Kidney (tissue), 14 donors: ENCODE measurements around the gene SDK1. TPM values are rescaled to one million over a fixed set of nuclear protein-coding genes. Genes with fewer than 3 reads are reported as not detected.

ENCODE experiments used
- DNase-seq, 5 donors: peaks; one replicate each; pipeline ENCODE4 v3.0.0-alpha.2; 2013 to 2020
- FAIRE-seq: peaks from 2 replicates; lab custom pipeline; 2012; peaks lifted over from hg19 to GRCh38; lab: Jason Lieb, UNC
- H3K27ac ChIP-seq, 2 donors: one replicate each; pipeline ENCODE4 v1.7.0; 2013; ENCODE audit warnings: low read depth in 2 of 2, low read length in 2 of 2, inconsistent platforms in 1 of 2
- H3K27me3 ChIP-seq: one replicate; pipeline ENCODE4 v1.7.1; 2013; ENCODE audit warnings: low read length, inconsistent platforms; ENCODE audit not compliant: control insufficient read depth, insufficient read depth
- H3K36me3 ChIP-seq, 3 donors: one replicate each; pipeline versions ENCODE4 v1.7.0 to v1.7.1; 2013; ENCODE audit warnings: low read length in 3 of 3, control low read depth in 1 of 3, inconsistent platforms in 1 of 3; ENCODE audit not compliant: insufficient read depth in 3 of 3, control insufficient read depth in 2 of 3
- H3K4me1 ChIP-seq, 3 donors: one replicate each; pipeline versions ENCODE4 v1.7.0 to v1.7.1; 2013; ENCODE audit warnings: low read length in 3 of 3, inconsistent platforms in 1 of 3, low read depth in 1 of 3; ENCODE audit not compliant: control insufficient read depth in 2 of 3, insufficient read depth in 2 of 3
- H3K4me3 ChIP-seq, 3 donors: one replicate each; pipeline versions ENCODE4 v1.7.0 to v1.8.1; 2013; ENCODE audit warnings: low read length in 3 of 3, control low read depth in 1 of 3, inconsistent platforms in 1 of 3
- H3K9ac ChIP-seq, 3 donors: one replicate each; pipeline versions ENCODE4 v1.7.0 to v1.7.1; 2013; ENCODE audit warnings: low read length in 3 of 3, control low read depth in 1 of 3, inconsistent platforms in 1 of 3
- H3K9me3 ChIP-seq, 3 donors: one replicate each; pipeline versions ENCODE4 v1.7.0 to v1.7.1; 2013; ENCODE audit warnings: low read length in 3 of 3, control low read depth in 1 of 3, inconsistent platforms in 1 of 3; ENCODE audit not compliant: control insufficient read depth in 2 of 3, insufficient read depth in 1 of 3
- CTCF ChIP-seq: IDR thresholded peaks from 3 replicates; pipeline ENCODE4 v1.5.1; 2012; ENCODE audit warnings: mild to moderate bottlenecking, moderate library complexity, borderline replicate concordance; ENCODE audit not compliant: insufficient read depth; ENCODE audit errors: extremely low read depth
- intact Hi-C: fragments of 100-400 bp; cut with DNase I; formaldehyde crosslinking; loops from one replicate; pipeline ENCODE4 v1.11.1; 2022
- polyA plus RNA-seq: library from polyadenylated mRNA; stranded (reverse); fragments of 350-450 nt; fragmentation: Illumina TruSeq; extraction: RNeasy Lipid Tissue Mini Kit (QIAGEN cat#74804); gene quantifications from one replicate; pipeline ENCODE4 v1.2.3, GENCODE V29; 2014; ENCODE audit warnings: low read depth, low replicate concordance; ENCODE audit not compliant: insufficient read depth
- total RNA-seq: library from RNA; stranded (reverse); fragmentation: NEBNext Ultra II Directional; extraction: Animal tissue kit (Norgen Biotek cat#: 25700); gene quantifications from one replicate; pipeline ENCODE4 v1.2.1, GENCODE V29; 2021
- donor health status: control.
- donor health status: control.
- donor health status: control.
- donor health status: control.
- donor health status: control.
- donor health status: DM: yes; HTN: yes; CAD: no.
- donor health status: Normal renal cell carcinoma (clear cell type).

SDK1 gene
- total and polyA plus RNA-seq, 2 donors from 2014 or later, result 2.0 to 38.3 TPM

DNA sequence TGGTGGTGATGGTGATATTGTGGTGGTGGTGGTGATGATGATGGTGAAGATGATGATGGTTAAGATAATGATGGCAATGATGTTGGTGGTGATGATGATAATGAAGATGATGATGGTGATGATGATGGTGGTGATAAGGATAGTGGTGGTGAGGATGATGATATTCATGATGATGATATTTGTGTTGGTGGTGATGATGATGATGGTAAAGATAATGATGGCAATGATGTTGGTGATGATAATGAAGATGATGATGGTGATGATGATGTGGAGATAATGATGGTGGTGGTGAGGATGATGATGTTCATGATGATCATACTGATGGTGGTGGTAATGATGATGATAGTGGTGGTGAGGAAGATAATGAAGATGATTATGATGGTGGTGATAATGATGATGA is 30.7 kb upstream of the SDK1 start:
- intact Hi-C loops, result no loop called here
- no peak overlapping the region for H3K9ac ChIP-seq
- no peaks in the 10 kb centered on the region for H3K9me3 ChIP-seq
- H3K27ac ChIP-seq, result no peak overlapping the region
- no peak for TF ChIP-seq CTCF
- H3K27me3 ChIP-seq, result no peaks in the 10 kb centered on the region
- no peaks in the 10 kb centered on the region for H3K4me1 ChIP-seq
- H3K4me3 ChIP-seq, result no peak overlapping the region
- H3K36me3 ChIP-seq, result no peaks in the 10 kb centered on the region
- no peak for DNase-seq
- FAIRE-seq, result no peak

DNA sequence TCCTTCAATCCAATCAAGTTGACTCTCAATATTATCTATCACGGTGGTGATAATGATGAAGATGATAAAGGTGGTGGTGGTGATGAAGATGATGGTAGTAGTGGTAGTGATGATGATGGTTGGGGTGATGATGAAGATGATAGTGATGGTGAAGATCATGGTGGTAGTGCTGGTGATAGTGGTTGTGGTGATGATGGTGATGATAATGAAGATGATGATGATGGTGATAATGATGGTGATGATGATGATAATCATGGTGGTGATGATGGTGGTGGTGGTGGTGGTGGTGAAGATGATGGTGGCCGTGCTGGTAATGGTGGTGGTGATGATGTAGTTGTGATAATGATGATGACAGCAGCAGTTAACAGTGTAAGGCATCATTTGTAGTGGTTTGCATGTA is 29.8 kb upstream of the SDK1 start:
- no peak for DNase-seq
- Histone ChIP-seq H3K36me3 (no peaks in the 10 kb centered on the region), H3K4me1 (no peaks in the 10 kb centered on the region), H3K9ac (no peak overlapping the region), H3K4me3 (no peak overlapping the region), H3K27me3 (no peaks in the 10 kb centered on the region), H3K9me3 (no peaks in the 10 kb centered on the region), H3K27ac (no peak overlapping the region)
- no peak for FAIRE-seq
- intact Hi-C loops, result no loop called here
- TF ChIP-seq CTCF, result no peak

DNA sequence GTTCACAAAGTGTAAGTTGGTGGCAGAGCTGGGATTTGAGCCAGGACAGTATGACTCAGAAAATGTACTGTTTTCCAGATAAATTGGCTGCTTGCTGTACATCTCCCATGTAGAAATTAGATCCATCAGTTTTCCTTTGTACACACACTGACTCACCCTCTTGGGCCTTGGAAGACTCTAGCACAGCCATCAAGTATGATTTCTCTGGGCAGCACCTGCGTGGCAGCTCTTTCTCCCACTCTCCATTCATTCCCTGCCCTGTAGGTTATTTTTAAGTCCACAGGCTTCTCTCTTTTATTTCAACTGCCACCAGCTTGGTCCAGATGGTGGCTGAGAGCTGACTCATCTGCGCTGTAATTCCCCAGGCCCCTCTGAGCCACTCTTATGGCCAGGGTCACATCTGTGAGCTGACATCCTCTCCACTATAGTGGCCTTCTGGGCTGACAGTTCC is 28.3 kb upstream of the SDK1 start:
- intact Hi-C loops, result no loop called here
- H3K4me3 ChIP-seq, result no peak overlapping the region
- H3K9ac ChIP-seq, result no peak overlapping the region
- FAIRE-seq (no peak), DNase-seq (no peak)
- no peak overlapping the region for H3K27ac ChIP-seq
- H3K4me1 ChIP-seq, result no peaks in the 10 kb centered on the region
- no peaks in the 10 kb centered on the region for H3K27me3 ChIP-seq
- H3K9me3 ChIP-seq, result no peaks in the 10 kb centered on the region
- H3K36me3 ChIP-seq, result no peaks in the 10 kb centered on the region
- TF ChIP-seq CTCF, result no peak

GRCh38 chr7:3274131-3274530 is 26.9 kb upstream of the SDK1 start:
- FAIRE-seq, result no peak

More at GRCh38 chr7:3274131-3274530, 26.9 kb upstream of the SDK1 start:
- DNase-seq, result no peak
- no peak for TF ChIP-seq CTCF
- Histone ChIP-seq H3K27me3 (no peaks in the 10 kb centered on the region), H3K36me3 (no peaks in the 10 kb centered on the region), H3K9ac (no peak overlapping the region), H3K27ac (no peak overlapping the region), H3K4me1 (no peaks in the 10 kb centered on the region), H3K9me3 (no peaks in the 10 kb centered on the region), H3K4me3 (no peak overlapping the region)
- intact Hi-C loops, result no loop called here
